H1 (cell line): ENCODE measurements around the gene HS6ST1. TPM values are rescaled to one million over a fixed set of nuclear protein-coding genes. Genes with fewer than 3 reads are reported as not detected.

ENCODE experiments used
- EP300 ChIP-seq, 2 experiments: IDR thresholded peaks; 1 replicate in 1 of 2; 2 replicates in 1 of 2; pipeline ENCODE4 v1.6.1; 2011 to 2012; ENCODE audit warnings: low read depth in 2 of 2, low read length in 2 of 2, mild to moderate bottlenecking in 2 of 2, borderline replicate concordance in 1 of 2, inconsistent platforms in 1 of 2, moderate library complexity in 1 of 2
- HDAC2 ChIP-seq, 2 experiments: fragments of 300-600 bp in 1 of 2; sonication (generic) in 1 of 2; IDR thresholded peaks; 2 replicates each; pipeline ENCODE4 v1.6.1; 2011 to 2012; ENCODE audit warnings: low read depth in 2 of 2, low read length in 2 of 2, mild to moderate bottlenecking in 2 of 2, moderate library complexity in 2 of 2, borderline replicate concordance in 1 of 2, inconsistent platforms in 1 of 2
- POLR2AphosphoS5 ChIP-seq: IDR thresholded peaks from 2 replicates; pipeline ENCODE4 v1.6.1; 2011; ENCODE audit warnings: low read depth, low read length
- RXRA ChIP-seq: IDR thresholded peaks from 2 replicates; pipeline ENCODE4 v1.6.1; 2011; ENCODE audit warnings: low read depth, mild to moderate bottlenecking, low read length, moderate library complexity; ENCODE audit not compliant: insufficient read depth
- SP4 ChIP-seq: IDR thresholded peaks from 2 replicates; pipeline ENCODE4 v1.6.1; 2012; ENCODE audit warnings: low read length, inconsistent platforms
- TCF12 ChIP-seq: IDR thresholded peaks from 2 replicates; pipeline ENCODE4 v1.6.1; 2011; ENCODE audit warnings: low read depth, mild to moderate bottlenecking, low read length
- ZNF274 ChIP-seq: IDR thresholded peaks from 2 replicates; pipeline ENCODE4 v1.7.0; 2012; ENCODE audit warnings: low read length, borderline replicate concordance; ENCODE audit errors: extremely low read depth
- polyA plus RNA-seq, 7 experiments: library from polyadenylated mRNA; depleted of rRNA in 3 of 7; stranded (reverse) in 5 of 7; unstranded in 2 of 7; fragments of >200 nt in 5 of 7; fragments of 200-250 nt in 2 of 7; gene quantifications; 1 replicate in 5 of 7; 2 replicates in 1 of 7; 4 replicates in 1 of 7; pipeline versions ENCODE4 v1.2.1 to v1.2.3, GENCODE V29; 2011 to 2013; ENCODE audit warnings: missing spikeins in 2 of 7, mixed read lengths in 2 of 7
- total RNA-seq: library from RNA; stranded (reverse); fragmentation: NEBNext Ultra II Directional; extraction: Animal tissue kit (Norgen Biotek cat#: 25700); gene quantifications from 2 replicates; pipeline ENCODE4 v1.2.1, GENCODE V29; 2021
- TF ChIP-seq, protein P1 (sequence below): IDR thresholded peaks from 2 replicates; pipeline ENCODE4 v1.6.1; 2012; ENCODE audit warnings: inconsistent platforms

HS6ST1 gene
- total and polyA plus RNA-seq, 2 of the 8 experiments (the other 6 are each of a cell fraction or from before 2014, with no cell fraction given): 37.4 to 74.6 TPM

DNA sequence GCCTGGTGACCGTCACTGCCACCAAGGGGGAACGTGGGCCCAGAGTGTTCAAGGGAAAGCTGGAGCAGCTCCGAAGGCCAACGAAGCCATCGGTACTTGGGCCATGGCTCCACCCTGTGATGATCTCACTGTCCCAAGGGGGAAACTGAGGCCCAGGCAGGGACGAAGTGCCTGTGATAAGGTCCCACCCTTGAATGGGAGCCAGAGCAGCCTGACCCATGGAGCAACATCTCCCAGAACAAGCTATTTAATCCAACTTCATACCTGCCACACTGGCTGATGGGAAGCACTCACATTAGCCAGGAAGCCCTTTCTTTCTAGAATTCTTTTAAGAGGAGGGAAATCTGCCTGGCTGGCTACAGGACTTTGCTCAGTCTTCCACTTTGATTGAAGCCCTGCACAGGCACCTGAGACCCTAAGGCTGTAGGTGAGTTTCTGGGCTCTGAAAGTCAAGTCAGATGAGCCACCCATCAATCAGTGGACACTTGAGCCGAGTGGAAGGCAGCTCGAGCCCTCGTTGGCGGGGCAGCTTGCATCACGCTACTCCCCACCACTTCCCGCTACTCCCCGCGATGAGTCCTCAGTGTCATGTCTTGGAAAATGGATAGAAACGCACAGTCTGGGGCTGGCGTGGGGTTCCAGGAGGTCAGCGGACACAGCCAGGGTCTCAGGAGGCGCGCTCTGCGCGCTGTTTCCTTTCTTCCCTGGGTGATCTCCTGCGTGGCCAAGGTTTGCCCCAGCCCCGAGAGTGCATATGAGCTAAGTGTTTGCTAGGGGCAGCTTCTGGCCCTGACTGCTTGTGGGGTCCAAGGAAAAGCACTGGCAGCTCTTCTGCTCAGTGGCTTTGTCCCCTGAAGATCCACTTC lies 2.5 kb upstream of the HS6ST1 start (continued):
- TF ChIP-seq, protein P1, sequence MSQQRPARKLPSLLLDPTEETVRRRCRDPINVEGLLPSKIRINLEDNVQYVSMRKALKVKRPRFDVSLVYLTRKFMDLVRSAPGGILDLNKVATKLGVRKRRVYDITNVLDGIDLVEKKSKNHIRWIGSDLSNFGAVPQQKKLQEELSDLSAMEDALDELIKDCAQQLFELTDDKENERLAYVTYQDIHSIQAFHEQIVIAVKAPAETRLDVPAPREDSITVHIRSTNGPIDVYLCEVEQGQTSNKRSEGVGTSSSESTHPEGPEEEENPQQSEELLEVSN: no peak
- TF ChIP-seq ZNF274 (no peak), HDAC2 (IDR thresholded peaks at IDR 0.05; ENCODE audit: borderline replicate concordance in 1 of 2, low read depth in 2 of 2, low read length in 2 of 2) (no peak), EP300 (IDR thresholded peaks at IDR 0.05; ENCODE audit: borderline replicate concordance in 1 of 2, low read depth in 2 of 2, low read length in 2 of 2) (no peak), SP4 (no peak), POLR2AphosphoS5 (no peak), RXRA (no peak), TCF12 (no peak)
